Measurements from ENCODE around the gene CDK17.

The CDK17 gene

GRCh38 chr12:96285158-96285557 lies 115.1 kb downstream of the CDK17 start:
- H2BK5ac ChIP-seq (ENCODE audit: low read length) = no peak overlapping the region
- no peaks in the 10 kb centered on the region for H3K79me1 ChIP-seq (ENCODE audit: low read length)
- no peak overlapping the region for H3K4me3 ChIP-seq (ENCODE audit: low read length)
- H4K8ac ChIP-seq (ENCODE audit: low read depth, low read length) = no peak overlapping the region
- no peak overlapping the region for H3K18ac ChIP-seq (ENCODE audit: low read length)
- H3K23ac ChIP-seq (ENCODE audit: low read length) = no peak overlapping the region
- H3K4me1 ChIP-seq (ENCODE audit: control insufficient read depth, low read depth, low read length) = no peaks in the 10 kb centered on the region
- no peaks in the 10 kb centered on the region for H3K79me2 ChIP-seq (ENCODE audit: control insufficient read depth, insufficient read depth, low read length)
- H2BK15ac ChIP-seq (replicated peaks; ENCODE audit: low read depth) = no peak overlapping the region
- no peak overlapping the region for H2AK5ac ChIP-seq (ENCODE audit: low read length)
- H4K5ac ChIP-seq (ENCODE audit: low read length) = no peak overlapping the region
- no peak overlapping the region for H3K4me2 ChIP-seq (ENCODE audit: low read length)
- peaks cover 4% of the 10 kb centered on the region for H3K36me3 ChIP-seq (ENCODE audit: control insufficient read depth, insufficient read depth, low read length)
- H3K9ac ChIP-seq (ENCODE audit: low read length) = no peak overlapping the region
- no peaks in the 10 kb centered on the region for H3K27me3 ChIP-seq (ENCODE audit: insufficient read depth, low read length, poor library complexity)
- H2BK120ac ChIP-seq (ENCODE audit: low read depth, low read length) = no peak overlapping the region
- H3K27ac ChIP-seq (ENCODE audit: low read depth, low read length) = no peak overlapping the region
- H3K4ac ChIP-seq (ENCODE audit: low read depth, low read length) = no peak overlapping the region
- no peak overlapping the region for H3K56ac ChIP-seq (ENCODE audit: low read length)
- DNase-seq = no peak

GRCh38 chr12:96274331-96274730 lies 125.9 kb downstream of the CDK17 start:
- H2BK5ac ChIP-seq (ENCODE audit: low read length) = no peak overlapping the region
- no peak overlapping the region for H3K4ac ChIP-seq (ENCODE audit: low read depth, low read length)
- no peak overlapping the region for H2BK120ac ChIP-seq (ENCODE audit: low read depth, low read length)
- no peaks in the 10 kb centered on the region for H3K27me3 ChIP-seq (ENCODE audit: insufficient read depth, low read length, poor library complexity)
- no peak overlapping the region for H3K4me3 ChIP-seq (ENCODE audit: low read length)
- no peaks in the 10 kb centered on the region for H3K4me1 ChIP-seq (ENCODE audit: control insufficient read depth, low read depth, low read length)
- H4K5ac ChIP-seq (ENCODE audit: low read length) = no peak overlapping the region
- H3K4me2 ChIP-seq (ENCODE audit: low read length) = no peak overlapping the region
- H3K79me2 ChIP-seq (ENCODE audit: control insufficient read depth, insufficient read depth, low read length) = no peaks in the 10 kb centered on the region
- no peak overlapping the region for H3K18ac ChIP-seq (ENCODE audit: low read length)
- H2AK5ac ChIP-seq (ENCODE audit: low read length) = no peak overlapping the region
- no peak overlapping the region for H3K9ac ChIP-seq (ENCODE audit: low read length)
- H3K36me3 ChIP-seq (ENCODE audit: control insufficient read depth, insufficient read depth, low read length) = no peaks in the 10 kb centered on the region
- H2BK15ac ChIP-seq (replicated peaks; ENCODE audit: low read depth) = no peak overlapping the region
- no peak overlapping the region for H3K27ac ChIP-seq (ENCODE audit: low read depth, low read length)
- H4K8ac ChIP-seq (ENCODE audit: low read depth, low read length) = no peak overlapping the region
- DNase-seq = no peak
- no peaks in the 10 kb centered on the region for H3K79me1 ChIP-seq (ENCODE audit: low read length)
- no peak overlapping the region for H3K56ac ChIP-seq (ENCODE audit: low read length)
- H3K23ac ChIP-seq (ENCODE audit: low read length) = no peak overlapping the region

- Histone ChIP-seq H2AK5ac (ENCODE audit: low read length) (no peak overlapping the region), H2BK120ac (ENCODE audit: low read depth, low read length) (no peak overlapping the region), H3K4me2 (ENCODE audit: low read length) (no peak overlapping the region), H3K4me3 (ENCODE audit: low read length) (no peak overlapping the region), H3K18ac (ENCODE audit: low read length) (no peak overlapping the region), H3K36me3 (ENCODE audit: control insufficient read depth, insufficient read depth, low read length) (no peaks in the 10 kb centered on the region), H3K27ac (ENCODE audit: low read depth, low read length) (no peak overlapping the region), H3K9ac (ENCODE audit: low read length) (no peak overlapping the region), H3K23ac (ENCODE audit: low read length) (no peak overlapping the region), H4K8ac (ENCODE audit: low read depth, low read length) (no peak overlapping the region), H3K79me1 (ENCODE audit: low read length) (peaks cover 1% of the 10 kb centered on the region), H2BK15ac (replicated peaks; ENCODE audit: low read depth) (no peak overlapping the region), H4K5ac (ENCODE audit: low read length) (no peak overlapping the region), H3K79me2 (ENCODE audit: control insufficient read depth, insufficient read depth, low read length) (no peaks in the 10 kb centered on the region), H2BK5ac (ENCODE audit: low read length) (no peak overlapping the region), H3K4me1 (ENCODE audit: control insufficient read depth, low read depth, low read length) (no peaks in the 10 kb centered on the region), H3K56ac (ENCODE audit: low read length) (no peak overlapping the region), H3K27me3 (ENCODE audit: insufficient read depth, low read length, poor library complexity) (no peaks in the 10 kb centered on the region), H3K4ac (ENCODE audit: low read depth, low read length) (no peak overlapping the region)
- WGBS (ENCODE audit: extremely low coverage, insufficient coverage, low lambda C conversion rate) = no CpG with 5 or more reads among the region's 8 CpGs
- DNase-seq = no peak
Observed at GRCh38 chr12:96271469-96272199, 128.6 kb downstream of the CDK17 start.

GRCh38 chr12:96266238-96266637 lies 134.0 kb downstream of the CDK17 start:
- Histone ChIP-seq H3K4me2 (ENCODE audit: low read length) (no peak overlapping the region), H3K79me2 (ENCODE audit: control insufficient read depth, insufficient read depth, low read length) (no peaks in the 10 kb centered on the region), H4K5ac (ENCODE audit: low read length) (no peak overlapping the region), H3K4me1 (ENCODE audit: control insufficient read depth, low read depth, low read length) (no peaks in the 10 kb centered on the region), H3K4me3 (ENCODE audit: low read length) (no peak overlapping the region), H4K8ac (ENCODE audit: low read depth, low read length) (no peak overlapping the region), H3K23ac (ENCODE audit: low read length) (no peak overlapping the region), H2BK120ac (ENCODE audit: low read depth, low read length) (no peak overlapping the region), H3K79me1 (ENCODE audit: low read length) (peaks cover 1% of the 10 kb centered on the region), H2AK5ac (ENCODE audit: low read length) (no peak overlapping the region), H3K36me3 (ENCODE audit: control insufficient read depth, insufficient read depth, low read length) (no peaks in the 10 kb centered on the region), H2BK5ac (ENCODE audit: low read length) (no peak overlapping the region), H2BK15ac (replicated peaks; ENCODE audit: low read depth) (no peak overlapping the region), H3K4ac (ENCODE audit: low read depth, low read length) (no peak overlapping the region), H3K27ac (ENCODE audit: low read depth, low read length) (no peak overlapping the region), H3K18ac (ENCODE audit: low read length) (no peak overlapping the region), H3K56ac (ENCODE audit: low read length) (no peak overlapping the region), H3K9ac (ENCODE audit: low read length) (no peak overlapping the region), H3K27me3 (ENCODE audit: insufficient read depth, low read length, poor library complexity) (no peaks in the 10 kb centered on the region)
- no CpG with 5 or more reads among the region's 2 CpGs for WGBS (ENCODE audit: extremely low coverage, insufficient coverage, low lambda C conversion rate)
- DNase-seq = no peak

GRCh38 chr12:96265836-96266235 lies 134.4 kb downstream of the CDK17 start:
- H3K79me2 ChIP-seq (ENCODE audit: control insufficient read depth, insufficient read depth, low read length) = no peaks in the 10 kb centered on the region
- H2AK5ac ChIP-seq (ENCODE audit: low read length) = no peak overlapping the region
- H3K9ac ChIP-seq (ENCODE audit: low read length) = no peak overlapping the region
- H3K4me1 ChIP-seq (ENCODE audit: control insufficient read depth, low read depth, low read length) = no peaks in the 10 kb centered on the region
- no peak overlapping the region for H3K23ac ChIP-seq (ENCODE audit: low read length)
- no peaks in the 10 kb centered on the region for H3K36me3 ChIP-seq (ENCODE audit: control insufficient read depth, insufficient read depth, low read length)
- no peak overlapping the region for H4K8ac ChIP-seq (ENCODE audit: low read depth, low read length)
- H2BK120ac ChIP-seq (ENCODE audit: low read depth, low read length) = no peak overlapping the region
- H3K79me1 ChIP-seq (ENCODE audit: low read length) = peaks cover 1% of the 10 kb centered on the region
- no peak for DNase-seq
- no peak overlapping the region for H3K27ac ChIP-seq (ENCODE audit: low read depth, low read length)
- H3K56ac ChIP-seq (ENCODE audit: low read length) = no peak overlapping the region
- no peak overlapping the region for H3K4ac ChIP-seq (ENCODE audit: low read depth, low read length)
- H3K18ac ChIP-seq (ENCODE audit: low read length) = no peak overlapping the region
- no peak overlapping the region for H2BK5ac ChIP-seq (ENCODE audit: low read length)
- no peak overlapping the region for H4K5ac ChIP-seq (ENCODE audit: low read length)
- no CpG with 5 or more reads among the region's 1 CpG for WGBS (ENCODE audit: extremely low coverage, insufficient coverage, low lambda C conversion rate)
- H3K27me3 ChIP-seq (ENCODE audit: insufficient read depth, low read length, poor library complexity) = no peaks in the 10 kb centered on the region
- H2BK15ac ChIP-seq (replicated peaks; ENCODE audit: low read depth) = no peak overlapping the region
- no peak overlapping the region for H3K4me2 ChIP-seq (ENCODE audit: low read length)
- no peak overlapping the region for H3K4me3 ChIP-seq (ENCODE audit: low read length)

GRCh38 chr12:96265400-96265799 lies 134.8 kb downstream of the CDK17 start:
- no peak for DNase-seq
- Histone ChIP-seq H4K5ac (ENCODE audit: low read length) (no peak overlapping the region), H2BK120ac (ENCODE audit: low read depth, low read length) (no peak overlapping the region), H2BK5ac (ENCODE audit: low read length) (no peak overlapping the region), H2AK5ac (ENCODE audit: low read length) (no peak overlapping the region), H3K79me1 (ENCODE audit: low read length) (peaks cover 1% of the 10 kb centered on the region), H3K23ac (ENCODE audit: low read length) (no peak overlapping the region), H4K8ac (ENCODE audit: low read depth, low read length) (no peak overlapping the region), H3K4me1 (ENCODE audit: control insufficient read depth, low read depth, low read length) (no peaks in the 10 kb centered on the region), H3K18ac (ENCODE audit: low read length) (no peak overlapping the region), H3K79me2 (ENCODE audit: control insufficient read depth, insufficient read depth, low read length) (no peaks in the 10 kb centered on the region), H2BK15ac (replicated peaks; ENCODE audit: low read depth) (no peak overlapping the region), H3K27me3 (ENCODE audit: insufficient read depth, low read length, poor library complexity) (no peaks in the 10 kb centered on the region), H3K4me2 (ENCODE audit: low read length) (no peak overlapping the region), H3K27ac (ENCODE audit: low read depth, low read length) (no peak overlapping the region), H3K4ac (ENCODE audit: low read depth, low read length) (no peak overlapping the region), H3K36me3 (ENCODE audit: control insufficient read depth, insufficient read depth, low read length) (peaks cover 2% of the 10 kb centered on the region), H3K56ac (ENCODE audit: low read length) (no peak overlapping the region), H3K4me3 (ENCODE audit: low read length) (no peak overlapping the region), H3K9ac (ENCODE audit: low read length) (no peak overlapping the region)
- WGBS (ENCODE audit: extremely low coverage, insufficient coverage, low lambda C conversion rate) = no CpG with 5 or more reads among the region's 2 CpGs

All from mesendoderm (in vitro differentiated cells).